Keratinocyte (primary cell): ENCODE measurements around the gene CDCA4. TPM values are rescaled to one million over a fixed set of nuclear protein-coding genes. Genes with fewer than 3 reads are reported as not detected.

Experiments used
- DNase-seq: peaks from one replicate; pipeline ENCODE4 v3.0.0-alpha.2; 2011; ENCODE audit warnings: low read depth, missing footprints, low spot score
- FAIRE-seq: peaks from 2 replicates; lab custom pipeline; 2011; peaks lifted over from hg19 to GRCh38; lab: Jason Lieb, UNC
- H2AFZ ChIP-seq: 2 replicates; pipeline ENCODE4 v1.6.0; 2012; ENCODE audit warnings: low read length, control low read depth, inconsistent platforms; ENCODE audit not compliant: control insufficient read depth
- H3K27ac ChIP-seq: 2 replicates; pipeline ENCODE4 v1.5.1; 2011; ENCODE audit warnings: low read length; ENCODE audit not compliant: control insufficient read depth, insufficient read depth
- H3K27me3 ChIP-seq: 3 replicates; pipeline ENCODE4 v1.6.0; 2011; ENCODE audit warnings: low read length; ENCODE audit not compliant: control insufficient read depth, insufficient read depth; ENCODE audit errors: extremely low read depth
- H3K36me3 ChIP-seq, 2 experiments: 2 replicates in 1 of 2; 3 replicates in 1 of 2; pipeline ENCODE4 v1.5.1; 2011; ENCODE audit warnings: low read length in 2 of 2, mild to moderate bottlenecking in 1 of 2; ENCODE audit not compliant: control insufficient read depth in 2 of 2, insufficient read depth in 2 of 2; ENCODE audit errors: extremely low read depth in 1 of 2
- H3K4me1 ChIP-seq: 3 replicates; pipeline ENCODE4 v1.5.1; 2011; ENCODE audit warnings: low read length; ENCODE audit not compliant: control insufficient read depth, insufficient read depth; ENCODE audit errors: extremely low read depth
- H3K4me2 ChIP-seq: 3 replicates; pipeline ENCODE4 v1.6.0; 2011; ENCODE audit warnings: low read depth, low read length; ENCODE audit not compliant: control insufficient read depth, insufficient read depth; ENCODE audit errors: extremely low read depth
- H3K4me3 ChIP-seq, 3 experiments: fragments of 200-600 bp in 1 of 3; sonication (generic) in 1 of 3; 2 replicates in 2 of 3; 3 replicates in 1 of 3; pipeline ENCODE4 v1.5.1; 2011 to 2016; ENCODE audit warnings: low read length in 3 of 3, mild to moderate bottlenecking in 3 of 3, control low read depth in 2 of 3, inconsistent platforms in 1 of 3, low read depth in 1 of 3, mixed read lengths in 1 of 3, mixed run types in 1 of 3, moderate library complexity in 1 of 3; ENCODE audit not compliant: control insufficient read depth in 2 of 3, insufficient read depth in 2 of 3; ENCODE audit errors: extremely low read depth in 1 of 3
- H3K79me2 ChIP-seq: 2 replicates; pipeline ENCODE4 v1.6.0; 2012; ENCODE audit warnings: low read length; ENCODE audit not compliant: control insufficient read depth, insufficient read depth
- H3K9ac ChIP-seq: 3 replicates; pipeline ENCODE4 v1.6.0; 2011; ENCODE audit warnings: low read length; ENCODE audit not compliant: control insufficient read depth, insufficient read depth; ENCODE audit errors: extremely low read depth
- H3K9me1 ChIP-seq: 3 replicates; pipeline ENCODE4 v1.6.0; 2011; ENCODE audit warnings: low read length; ENCODE audit not compliant: control insufficient read depth, insufficient read depth; ENCODE audit errors: extremely low read depth
- H3K9me3 ChIP-seq: 2 replicates; pipeline ENCODE4 v1.5.1; 2012; ENCODE audit warnings: low read depth, low read length; ENCODE audit not compliant: control insufficient read depth
- H4K20me1 ChIP-seq: 3 replicates; pipeline ENCODE4 v1.6.0; 2011; ENCODE audit warnings: low read length; ENCODE audit not compliant: control insufficient read depth, insufficient read depth; ENCODE audit errors: extremely low read depth
- EZH2 ChIP-seq: IDR thresholded peaks from one replicate; pipeline ENCODE4 v1.6.1; 2012; ENCODE audit warnings: inconsistent platforms, mild to moderate bottlenecking, low read length, moderate library complexity
- dilution Hi-C: fragments of 300-500 bp; cut with MboI; formaldehyde crosslinking; loops from one replicate; pipeline ENCODE4 v1.7.0; 2020; ENCODE audit warnings: low sequenced_read_pairs; ENCODE audit not compliant: extremely low pct_ligation_motif_present
- polyA plus RNA-seq, 5 experiments: library from polyadenylated mRNA; depleted of rRNA in 3 of 5; stranded (reverse) in 3 of 5; stranded (forward) in 1 of 5; unstranded in 1 of 5; fragments of >200 nt; gene quantifications; 1 replicate in 1 of 5; 2 replicates in 3 of 5; 3 replicates in 1 of 5; pipeline versions ENCODE4 v1.2.1 to v1.2.3, GENCODE V29; 2011 to 2012; ENCODE audit warnings: missing spikeins in 2 of 5, low read depth in 1 of 5, low replicate concordance in 1 of 5
- TF ChIP-seq, protein P1 (sequence below), 3 experiments: IDR thresholded peaks in 1 of 3; conservative IDR thresholded peaks in 1 of 3; optimal IDR thresholded peaks in 1 of 3; 2 replicates in 2 of 3; 3 replicates in 1 of 3; pipeline versions ENCODE3 to v1.5.1; 2011; ENCODE audit warnings: low read length in 3 of 3, mild to moderate bottlenecking in 3 of 3, moderate library complexity in 2 of 3, control low read depth in 1 of 3, inconsistent platforms in 1 of 3; ENCODE audit not compliant: insufficient read depth in 2 of 3; ENCODE audit errors: extremely low read depth in 1 of 3

Gene CDCA4
- polyA plus RNA-seq, 1 donor (not counting 4 experiments of a cell fraction or from before 2014, with no cell fraction given) = 35.7 TPM

DNA sequence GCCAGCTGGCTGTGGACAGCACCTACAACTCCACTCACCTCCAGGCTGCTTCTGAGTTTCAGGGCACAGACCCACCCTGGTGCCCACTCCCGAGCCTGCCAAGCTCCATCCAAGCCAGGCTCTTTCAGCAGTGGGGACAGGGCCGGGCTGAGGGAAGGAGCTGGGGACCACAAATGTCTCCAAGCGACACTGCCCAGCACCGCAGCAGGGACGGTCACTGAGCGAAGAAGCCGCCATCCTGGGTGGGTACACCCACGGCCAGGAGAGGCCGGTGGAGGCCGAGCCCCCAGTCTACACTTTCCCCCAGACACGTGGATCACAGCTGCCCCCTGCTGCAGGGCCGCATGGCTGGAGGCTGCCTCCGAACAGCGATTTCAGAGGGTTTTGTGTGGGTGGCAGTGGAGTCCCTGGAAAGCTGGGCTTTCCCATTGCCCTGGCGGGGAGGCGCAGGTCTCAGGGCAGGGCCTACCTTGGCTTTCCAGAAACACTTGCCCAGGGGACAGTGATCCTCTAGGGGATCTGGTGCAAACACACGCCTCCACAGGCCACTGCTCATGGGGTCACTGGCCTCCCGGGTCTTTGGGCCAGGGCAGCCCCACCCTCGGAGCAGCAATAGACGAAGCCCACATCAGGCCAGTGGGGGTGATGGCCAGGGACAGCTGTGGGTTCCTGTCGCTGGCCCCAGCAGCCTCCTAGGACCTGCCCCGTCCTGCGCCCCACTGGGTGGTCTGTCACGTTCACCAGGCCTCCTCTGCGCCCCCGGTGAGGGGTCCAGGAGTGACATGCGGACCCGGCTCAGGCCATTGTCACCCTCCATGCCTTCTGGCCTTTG is 45.6 kb upstream of the CDCA4 start:
- H3K4me1 ChIP-seq = peaks cover 11% of the 10 kb centered on the region
- H3K9me1 ChIP-seq = no peaks in the 10 kb centered on the region
- no peak overlapping the region for H2AFZ ChIP-seq
- peaks cover 6% of the 10 kb centered on the region for H3K27me3 ChIP-seq
- H3K9me3 ChIP-seq = no peaks in the 10 kb centered on the region
- H4K20me1 ChIP-seq = no peaks in the 10 kb centered on the region
- H3K27ac ChIP-seq = no peak overlapping the region
- DNase-seq (no peak), FAIRE-seq (no peak)
- no peak for TF ChIP-seq EZH2
- TF ChIP-seq, protein P1, sequence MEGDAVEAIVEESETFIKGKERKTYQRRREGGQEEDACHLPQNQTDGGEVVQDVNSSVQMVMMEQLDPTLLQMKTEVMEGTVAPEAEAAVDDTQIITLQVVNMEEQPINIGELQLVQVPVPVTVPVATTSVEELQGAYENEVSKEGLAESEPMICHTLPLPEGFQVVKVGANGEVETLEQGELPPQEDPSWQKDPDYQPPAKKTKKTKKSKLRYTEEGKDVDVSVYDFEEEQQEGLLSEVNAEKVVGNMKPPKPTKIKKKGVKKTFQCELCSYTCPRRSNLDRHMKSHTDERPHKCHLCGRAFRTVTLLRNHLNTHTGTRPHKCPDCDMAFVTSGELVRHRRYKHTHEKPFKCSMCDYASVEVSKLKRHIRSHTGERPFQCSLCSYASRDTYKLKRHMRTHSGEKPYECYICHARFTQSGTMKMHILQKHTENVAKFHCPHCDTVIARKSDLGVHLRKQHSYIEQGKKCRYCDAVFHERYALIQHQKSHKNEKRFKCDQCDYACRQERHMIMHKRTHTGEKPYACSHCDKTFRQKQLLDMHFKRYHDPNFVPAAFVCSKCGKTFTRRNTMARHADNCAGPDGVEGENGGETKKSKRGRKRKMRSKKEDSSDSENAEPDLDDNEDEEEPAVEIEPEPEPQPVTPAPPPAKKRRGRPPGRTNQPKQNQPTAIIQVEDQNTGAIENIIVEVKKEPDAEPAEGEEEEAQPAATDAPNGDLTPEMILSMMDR (optimal IDR thresholded peaks at IDR 0.05 in 1 of 3, IDR thresholded peaks at IDR 0.05 in 1 of 3, conservative IDR thresholded peaks at IDR 0.05 in 1 of 3; ENCODE audit: extremely low read depth in 1 of 3, insufficient read depth in 2 of 3, low read length in 3 of 3) = peak in 1 of 3 experiments; percentile 4
- dilution Hi-C loops = no loop called here
- H3K4me3 ChIP-seq = no peak overlapping the region
- no peak overlapping the region for H3K4me2 ChIP-seq
- no peak overlapping the region for H3K9ac ChIP-seq
- H3K36me3 ChIP-seq = peaks cover 0 to 4% of the 10 kb centered on the region in 2 experiments
- no peaks in the 10 kb centered on the region for H3K79me2 ChIP-seq

GRCh38 chr14:105065280-105066228 is 44.7 kb upstream of the CDCA4 start, which contains the start of gene GPR132:
GPR132 (minus strand) TSS chr14:105065430; CDS start chr14:105055420, 10,010 bp downstream.
- FAIRE-seq (no peak), DNase-seq (no peak)
- dilution Hi-C loops = no loop called here
- Histone ChIP-seq H3K27me3 (peaks cover 3% of the 10 kb centered on the region), H3K4me1 (peaks cover 11% of the 10 kb centered on the region), H3K36me3 (peaks cover 0 to 4% of the 10 kb centered on the region in 2 experiments), H3K79me2 (no peaks in the 10 kb centered on the region), H2AFZ (no peak within 1 kb of the TSS), H3K27ac (no peak within 1 kb of the TSS), H3K9ac (no peak within 1 kb of the TSS), H3K4me2 (no peak within 1 kb of the TSS), H3K9me1 (no peaks in the 10 kb centered on the region), H3K9me3 (no peaks in the 10 kb centered on the region), H4K20me1 (no peaks in the 10 kb centered on the region), H3K4me3 (no peak within 1 kb of the TSS)
- TF ChIP-seq EZH2 = no peak
- TF ChIP-seq, protein P1 (optimal IDR thresholded peaks at IDR 0.05 in 1 of 3, IDR thresholded peaks at IDR 0.05 in 1 of 3, conservative IDR thresholded peaks at IDR 0.05 in 1 of 3; ENCODE audit: extremely low read depth in 1 of 3, insufficient read depth in 2 of 3, low read length in 3 of 3) = no peak
